Keratinocyte (primary cell): Measurements from ENCODE around the gene KDM8. TPM values are rescaled to one million over a fixed set of nuclear protein-coding genes. Genes with fewer than 3 reads are reported as not detected.

Experiments
- DNase-seq: peaks from one replicate; pipeline ENCODE4 v3.0.0-alpha.2; 2011; ENCODE audit warnings: low read depth, missing footprints, low spot score
- FAIRE-seq: peaks from 2 replicates; lab custom pipeline; 2011; peaks lifted over from hg19 to GRCh38; lab: Jason Lieb, UNC
- H2AFZ ChIP-seq: 2 replicates; pipeline ENCODE4 v1.6.0; 2012; ENCODE audit warnings: low read length, control low read depth, inconsistent platforms; ENCODE audit not compliant: control insufficient read depth
- H3K27ac ChIP-seq: 2 replicates; pipeline ENCODE4 v1.5.1; 2011; ENCODE audit warnings: low read length; ENCODE audit not compliant: control insufficient read depth, insufficient read depth
- H3K27me3 ChIP-seq: 3 replicates; pipeline ENCODE4 v1.6.0; 2011; ENCODE audit warnings: low read length; ENCODE audit not compliant: control insufficient read depth, insufficient read depth; ENCODE audit errors: extremely low read depth
- H3K36me3 ChIP-seq, 2 experiments: 2 replicates in 1 of 2; 3 replicates in 1 of 2; pipeline ENCODE4 v1.5.1; 2011; ENCODE audit warnings: low read length in 2 of 2, mild to moderate bottlenecking in 1 of 2; ENCODE audit not compliant: control insufficient read depth in 2 of 2, insufficient read depth in 2 of 2; ENCODE audit errors: extremely low read depth in 1 of 2
- H3K4me1 ChIP-seq: 3 replicates; pipeline ENCODE4 v1.5.1; 2011; ENCODE audit warnings: low read length; ENCODE audit not compliant: control insufficient read depth, insufficient read depth; ENCODE audit errors: extremely low read depth
- H3K4me2 ChIP-seq: 3 replicates; pipeline ENCODE4 v1.6.0; 2011; ENCODE audit warnings: low read depth, low read length; ENCODE audit not compliant: control insufficient read depth, insufficient read depth; ENCODE audit errors: extremely low read depth
- H3K4me3 ChIP-seq, 3 experiments: fragments of 200-600 bp in 1 of 3; sonication (generic) in 1 of 3; 2 replicates in 2 of 3; 3 replicates in 1 of 3; pipeline ENCODE4 v1.5.1; 2011 to 2016; ENCODE audit warnings: low read length in 3 of 3, mild to moderate bottlenecking in 3 of 3, control low read depth in 2 of 3, inconsistent platforms in 1 of 3, low read depth in 1 of 3, mixed read lengths in 1 of 3, mixed run types in 1 of 3, moderate library complexity in 1 of 3; ENCODE audit not compliant: control insufficient read depth in 2 of 3, insufficient read depth in 2 of 3; ENCODE audit errors: extremely low read depth in 1 of 3
- H3K79me2 ChIP-seq: 2 replicates; pipeline ENCODE4 v1.6.0; 2012; ENCODE audit warnings: low read length; ENCODE audit not compliant: control insufficient read depth, insufficient read depth
- H3K9ac ChIP-seq: 3 replicates; pipeline ENCODE4 v1.6.0; 2011; ENCODE audit warnings: low read length; ENCODE audit not compliant: control insufficient read depth, insufficient read depth; ENCODE audit errors: extremely low read depth
- H3K9me1 ChIP-seq: 3 replicates; pipeline ENCODE4 v1.6.0; 2011; ENCODE audit warnings: low read length; ENCODE audit not compliant: control insufficient read depth, insufficient read depth; ENCODE audit errors: extremely low read depth
- H3K9me3 ChIP-seq: 2 replicates; pipeline ENCODE4 v1.5.1; 2012; ENCODE audit warnings: low read depth, low read length; ENCODE audit not compliant: control insufficient read depth
- H4K20me1 ChIP-seq: 3 replicates; pipeline ENCODE4 v1.6.0; 2011; ENCODE audit warnings: low read length; ENCODE audit not compliant: control insufficient read depth, insufficient read depth; ENCODE audit errors: extremely low read depth
- CTCF ChIP-seq, 3 experiments: IDR thresholded peaks in 1 of 3; conservative IDR thresholded peaks in 1 of 3; optimal IDR thresholded peaks in 1 of 3; 2 replicates in 2 of 3; 3 replicates in 1 of 3; pipeline versions ENCODE3 to v1.5.1; 2011; ENCODE audit warnings: low read length in 3 of 3, mild to moderate bottlenecking in 3 of 3, moderate library complexity in 2 of 3, control low read depth in 1 of 3, inconsistent platforms in 1 of 3; ENCODE audit not compliant: insufficient read depth in 2 of 3; ENCODE audit errors: extremely low read depth in 1 of 3
- EZH2 ChIP-seq: IDR thresholded peaks from one replicate; pipeline ENCODE4 v1.6.1; 2012; ENCODE audit warnings: inconsistent platforms, mild to moderate bottlenecking, low read length, moderate library complexity
- dilution Hi-C: fragments of 300-500 bp; cut with MboI; formaldehyde crosslinking; loops from one replicate; pipeline ENCODE4 v1.7.0; 2020; ENCODE audit warnings: low sequenced_read_pairs; ENCODE audit not compliant: extremely low pct_ligation_motif_present
- polyA plus RNA-seq, 5 experiments: library from polyadenylated mRNA; depleted of rRNA in 3 of 5; stranded (reverse) in 3 of 5; stranded (forward) in 1 of 5; unstranded in 1 of 5; fragments of >200 nt; gene quantifications; 1 replicate in 1 of 5; 2 replicates in 3 of 5; 3 replicates in 1 of 5; pipeline versions ENCODE4 v1.2.1 to v1.2.3, GENCODE V29; 2011 to 2012; ENCODE audit warnings: missing spikeins in 2 of 5, low read depth in 1 of 5, low replicate concordance in 1 of 5

The KDM8 gene
- polyA plus RNA-seq, 1 donor (not counting 4 experiments of a cell fraction or from before 2014, with no cell fraction given), result 1.5 TPM

- H3K4me3 ChIP-seq, result no peak overlapping the region
- no peak for FAIRE-seq
- H2AFZ ChIP-seq, result no peak overlapping the region
- no peaks in the 10 kb centered on the region for H3K27me3 ChIP-seq
- H3K36me3 ChIP-seq, result no peaks in the 10 kb centered on the region
- H3K9me1 ChIP-seq, result no peaks in the 10 kb centered on the region
- no peaks in the 10 kb centered on the region for H3K4me1 ChIP-seq
- H4K20me1 ChIP-seq, result no peaks in the 10 kb centered on the region
- no peak overlapping the region for H3K27ac ChIP-seq
- H3K9ac ChIP-seq, result no peak overlapping the region
- TF ChIP-seq CTCF (optimal IDR thresholded peaks at IDR 0.05 in 1 of 3, IDR thresholded peaks at IDR 0.05 in 1 of 3, conservative IDR thresholded peaks at IDR 0.05 in 1 of 3; ENCODE audit: extremely low read depth in 1 of 3, insufficient read depth in 2 of 3, low read length in 3 of 3) (no peak), EZH2 (no peak)
- H3K9me3 ChIP-seq, result no peaks in the 10 kb centered on the region
- no peak for DNase-seq
- dilution Hi-C loops, result no loop called here
- H3K4me2 ChIP-seq, result no peak overlapping the region
- no peaks in the 10 kb centered on the region for H3K79me2 ChIP-seq
Measured at GRCh38 chr16:27215660-27216059, 12.3 kb downstream of the KDM8 start.

GRCh38 chr16:27216297-27216885 is 13.1 kb downstream of the KDM8 start:
- Histone ChIP-seq H3K9me1 (no peaks in the 10 kb centered on the region), H3K4me3 (no peak overlapping the region), H3K4me1 (no peaks in the 10 kb centered on the region), H3K36me3 (no peaks in the 10 kb centered on the region), H3K4me2 (no peak overlapping the region), H3K9me3 (no peaks in the 10 kb centered on the region), H3K79me2 (no peaks in the 10 kb centered on the region), H3K9ac (no peak overlapping the region), H3K27me3 (no peaks in the 10 kb centered on the region), H4K20me1 (no peaks in the 10 kb centered on the region), H3K27ac (no peak overlapping the region), H2AFZ (no peak overlapping the region)
- dilution Hi-C loops, result no loop called here
- TF ChIP-seq CTCF (optimal IDR thresholded peaks at IDR 0.05 in 1 of 3, IDR thresholded peaks at IDR 0.05 in 1 of 3, conservative IDR thresholded peaks at IDR 0.05 in 1 of 3; ENCODE audit: extremely low read depth in 1 of 3, insufficient read depth in 2 of 3, low read length in 3 of 3) (no peak), EZH2 (no peak)
- DNase-seq, result no peak
- FAIRE-seq, result no peak
